CD8-positive, alpha-beta memory T cell (primary cell): ENCODE data around the gene ARHGAP27. TPM values are rescaled to one million over a fixed set of nuclear protein-coding genes. Genes with fewer than 3 reads are reported as not detected.

ENCODE experiments used
- CTCF ChIA-PET: fragments of 350-600 bp; sonication (Branson Sonifier 250); formaldehyde crosslinking; loops from one replicate; lab custom pipeline; 2021; ENCODE audit warnings: antibody characterized with exemption; lab: Charles Lee
- POLR2A ChIA-PET: fragments of 350-600 bp; sonication (Branson Sonifier 250); formaldehyde crosslinking; loops from one replicate; lab custom pipeline; 2021; ENCODE audit warnings: antibody characterized with exemption; lab: Charles Lee
- DNase-seq, 5 donors: peaks; one replicate each; pipeline versions ENCODE4 v3.0.0 to v3.0.0-alpha.2; 2020 to 2022; ENCODE audit warnings: mixed read lengths in 1 of 5
- H3K27ac ChIP-seq: one replicate; pipeline ENCODE4 v1.7.0; 2013; ENCODE audit warnings: low read depth, mild to moderate bottlenecking, low read length, moderate library complexity
- H3K27me3 ChIP-seq: 2 replicates; pipeline ENCODE4 v1.7.0; 2013; ENCODE audit warnings: low read length, mild to moderate bottlenecking; ENCODE audit not compliant: insufficient read depth, poor library complexity, severe bottlenecking
- H3K36me3 ChIP-seq: 2 replicates; pipeline ENCODE4 v1.7.0; 2013; ENCODE audit warnings: mild to moderate bottlenecking, low read length, moderate library complexity; ENCODE audit not compliant: insufficient read depth
- H3K4me1 ChIP-seq: 2 replicates; pipeline ENCODE4 v1.7.0; 2013; ENCODE audit warnings: mild to moderate bottlenecking, low read length, moderate library complexity; ENCODE audit not compliant: insufficient read depth
- H3K4me3 ChIP-seq: 2 replicates; pipeline ENCODE4 v1.7.0; 2013; ENCODE audit warnings: mild to moderate bottlenecking, low read length
- H3K9me3 ChIP-seq: 2 replicates; pipeline ENCODE4 v1.7.0; 2013; ENCODE audit warnings: mild to moderate bottlenecking, low read length
- H3K27ac Mint-ChIP-seq, 8 donors: one replicate each; pipeline ENCODE4 v1.8.0; 2020 to 2021; ENCODE audit warnings: mixed read lengths in 8 of 8, mild to moderate bottlenecking in 6 of 8, inconsistent platforms in 3 of 8, moderate library complexity in 3 of 8
- H3K27me3 Mint-ChIP-seq, 2 donors: one replicate each; pipeline ENCODE4 v1.8.0; 2020 to 2021; ENCODE audit warnings: mixed read lengths in 2 of 2, mild to moderate bottlenecking in 1 of 2, moderate library complexity in 1 of 2
- H3K36me3 Mint-ChIP-seq, 3 donors: one replicate each; pipeline ENCODE4 v1.8.0; 2020 to 2021; ENCODE audit warnings: mixed read lengths in 3 of 3, inconsistent platforms in 1 of 3, mild to moderate bottlenecking in 1 of 3
- H3K4me1 Mint-ChIP-seq, 3 donors: one replicate each; pipeline ENCODE4 v1.8.0; 2020 to 2021; ENCODE audit warnings: mixed read lengths in 3 of 3, inconsistent platforms in 1 of 3, mild to moderate bottlenecking in 1 of 3
- H3K4me3 Mint-ChIP-seq, 7 donors: one replicate each; pipeline ENCODE4 v1.8.0; 2020 to 2021; ENCODE audit warnings: mixed read lengths in 7 of 7, mild to moderate bottlenecking in 6 of 7, moderate library complexity in 4 of 7, inconsistent platforms in 2 of 7
- H3K9me3 Mint-ChIP-seq, 5 donors: one replicate each; pipeline ENCODE4 v1.8.0; 2020 to 2022; ENCODE audit warnings: mixed read lengths in 5 of 5, mild to moderate bottlenecking in 3 of 5, moderate library complexity in 2 of 5, inconsistent platforms in 1 of 5
- polyA plus RNA-seq: library from polyadenylated mRNA; unstranded; fragments of 300-500 nt; fragmentation: Illumina TruSeq; gene quantifications from one replicate; pipeline ENCODE4 v1.2.3, GENCODE V29; 2021
- total RNA-seq, 2 experiments: library from RNA; stranded (reverse); gene quantifications; one replicate each; pipeline ENCODE4 v1.2.3, GENCODE V29; 2021

The ARHGAP27 gene
- total and polyA plus RNA-seq, 3 experiments from 2014 or later: 32.3 to 43.8 (median 39.9) TPM

- Histone ChIP-seq H3K36me3 (no peaks in the 10 kb centered on the region), H3K27me3 (no peaks in the 10 kb centered on the region), H3K4me1 (peaks cover 15% of the 10 kb centered on the region), H3K4me3 (peak overlapping the region; percentile 56), H3K9me3 (no peaks in the 10 kb centered on the region), H3K27ac (no peak overlapping the region)
- no peaks in the 10 kb centered on the region for H3K9me3 Mint-ChIP-seq
- H3K4me1 Mint-ChIP-seq: peaks cover 22 to 33% (median 22%) of the 10 kb centered on the region in 3 donors
- ChIA-PET POLR2A (interaction anchor here (1.2 to 1.8 kb wide), 2 partner anchors 9 to 10 kb away, joined by 3 to 7 read pairs; no protein-coding TSS in a partner anchor), CTCF (interaction anchor here (0.9 kb wide), 1 partner anchor 400 kb away, joined by 3 read pairs; no protein-coding TSS in a partner anchor)
- H3K27ac Mint-ChIP-seq: peak overlapping the region in 6 of 8 donors; percentile 36 to 93 (median 44)
- H3K27me3 Mint-ChIP-seq: no peaks in the 10 kb centered on the region
- peak in 1 of 5 donors; percentile 17 for DNase-seq
- H3K36me3 Mint-ChIP-seq: peaks cover 0 to 4% (median 0%) of the 10 kb centered on the region in 3 donors
- H3K4me3 Mint-ChIP-seq: peak overlapping the region; percentile 82 to 91 (median 87)
These were observed 1.7 kb downstream of the ARHGAP27 start for GRCh38 chr17:45430738-45431530.

GRCh38 chr17:45430006-45430737 lies 2.5 kb downstream of the ARHGAP27 start:
- Histone ChIP-seq H3K9me3 (no peaks in the 10 kb centered on the region), H3K27me3 (no peaks in the 10 kb centered on the region), H3K4me1 (peaks cover 15% of the 10 kb centered on the region), H3K4me3 (no peak overlapping the region), H3K36me3 (no peaks in the 10 kb centered on the region), H3K27ac (no peak overlapping the region)
- ChIA-PET CTCF (no interaction called here), POLR2A (interaction anchor here (1.8 kb wide), 1 partner anchor 10 kb away, joined by 7 read pairs; no protein-coding TSS in a partner anchor)
- no peak for DNase-seq
- peak overlapping the region; percentile 82 to 91 (median 87) for H3K4me3 Mint-ChIP-seq
- no peaks in the 10 kb centered on the region for H3K36me3 Mint-ChIP-seq
- no peaks in the 10 kb centered on the region for H3K27me3 Mint-ChIP-seq
- H3K4me1 Mint-ChIP-seq: peaks cover 22 to 33% (median 22%) of the 10 kb centered on the region in 3 donors
- no peaks in the 10 kb centered on the region for H3K9me3 Mint-ChIP-seq
- H3K27ac Mint-ChIP-seq: peak overlapping the region in 3 of 8 donors; percentile 15 to 41 (median 20)

GRCh38 chr17:45429339-45430005 lies 3.2 kb downstream of the ARHGAP27 start:
- peaks cover 15% of the 10 kb centered on the region for H3K4me1 ChIP-seq
- no peaks in the 10 kb centered on the region for H3K36me3 Mint-ChIP-seq
- ChIA-PET CTCF (interaction anchor here (1.6 to 1.8 kb wide), 2 partner anchors 11 to 20 kb away, joined by 6 read pairs; no protein-coding TSS in a partner anchor), POLR2A (no interaction called here)
- no peaks in the 10 kb centered on the region for H3K36me3 ChIP-seq
- H3K4me3 ChIP-seq: no peak overlapping the region
- H3K27ac Mint-ChIP-seq: no peak overlapping the region
- no peaks in the 10 kb centered on the region for H3K9me3 Mint-ChIP-seq
- no peak for DNase-seq
- peak overlapping the region in 4 of 7 donors; percentile 57 to 84 (median 62) for H3K4me3 Mint-ChIP-seq
- H3K9me3 ChIP-seq: no peaks in the 10 kb centered on the region
- H3K27ac ChIP-seq: no peak overlapping the region
- H3K27me3 Mint-ChIP-seq: no peaks in the 10 kb centered on the region
- peaks cover 22 to 33% (median 22%) of the 10 kb centered on the region in 3 donors for H3K4me1 Mint-ChIP-seq
- H3K27me3 ChIP-seq: no peaks in the 10 kb centered on the region

GRCh38 chr17:45428931-45429338 lies 3.7 kb downstream of the ARHGAP27 start:
- peak overlapping the region in 6 of 7 donors; percentile 57 to 84 (median 68) for H3K4me3 Mint-ChIP-seq
- H3K4me3 ChIP-seq: peak overlapping the region; percentile 25

GRCh38 chr17:45428050-45428617 lies 4.5 kb downstream of the ARHGAP27 start:
- Mint-ChIP-seq H3K4me3 (peak overlapping the region; percentile 14 to 84 (median 69)), H3K4me1 (peaks cover 20 to 31% (median 22%) of the 10 kb centered on the region in 3 donors), H3K27ac (peak overlapping the region in 7 of 8 donors; percentile 7 to 85 (median 62)), H3K36me3 (no peaks in the 10 kb centered on the region), H3K9me3 (no peaks in the 10 kb centered on the region), H3K27me3 (no peaks in the 10 kb centered on the region)
- peak overlapping the region; percentile 25 for H3K4me3 ChIP-seq
- CTCF ChIA-PET: interaction anchor here (1.0 to 1.8 kb wide), 4 partner anchors 11 to 223 kb away, joined by 3 to 6 read pairs (median 4); no protein-coding TSS in a partner anchor
- peak; percentile 71 to 83 (median 73) for DNase-seq
- no peaks in the 10 kb centered on the region for H3K36me3 ChIP-seq
- POLR2A ChIA-PET: no interaction called here
- H3K27me3 ChIP-seq: no peaks in the 10 kb centered on the region
- no peaks in the 10 kb centered on the region for H3K9me3 ChIP-seq
- no peak overlapping the region for H3K27ac ChIP-seq
- H3K4me1 ChIP-seq: peaks cover 15% of the 10 kb centered on the region

More at GRCh38 chr17:45428931-45429338, 3.7 kb downstream of the ARHGAP27 start:
- H3K9me3 Mint-ChIP-seq: no peaks in the 10 kb centered on the region
- peaks cover 15% of the 10 kb centered on the region for H3K4me1 ChIP-seq
- no peaks in the 10 kb centered on the region for H3K27me3 Mint-ChIP-seq
- POLR2A ChIA-PET: no interaction called here
- no peaks in the 10 kb centered on the region for H3K9me3 ChIP-seq
- no peak for DNase-seq
- H3K27me3 ChIP-seq: no peaks in the 10 kb centered on the region
- no peaks in the 10 kb centered on the region for H3K36me3 ChIP-seq
- no peak overlapping the region for H3K27ac ChIP-seq
- CTCF ChIA-PET: interaction anchor here (1.0 to 1.8 kb wide), 3 partner anchors 11 to 20 kb away, joined by 3 to 6 read pairs (median 6); no protein-coding TSS in a partner anchor
- H3K4me1 Mint-ChIP-seq: peaks cover 22 to 33% (median 22%) of the 10 kb centered on the region in 3 donors
- H3K36me3 Mint-ChIP-seq: no peaks in the 10 kb centered on the region
- H3K27ac Mint-ChIP-seq: peak overlapping the region in 2 of 8 donors; percentile 56 to 85

GRCh38 chr17:45427181-45427835 lies 5.4 kb downstream of the ARHGAP27 start:
- Mint-ChIP-seq H3K27ac (no peak overlapping the region), H3K9me3 (no peaks in the 10 kb centered on the region), H3K36me3 (no peaks in the 10 kb centered on the region), H3K4me3 (no peak overlapping the region), H3K4me1 (peaks cover 19 to 29% (median 22%) of the 10 kb centered on the region in 3 donors), H3K27me3 (no peaks in the 10 kb centered on the region)
- H3K4me1 ChIP-seq: peaks cover 15% of the 10 kb centered on the region
- no peak overlapping the region for H3K4me3 ChIP-seq
- H3K36me3 ChIP-seq: no peaks in the 10 kb centered on the region
- CTCF ChIA-PET: interaction anchor here (1.1 kb wide), 1 partner anchor 222 kb away, joined by 3 read pairs; no protein-coding TSS in a partner anchor
- H3K27ac ChIP-seq: no peak overlapping the region
- POLR2A ChIA-PET: no interaction called here
- no peaks in the 10 kb centered on the region for H3K27me3 ChIP-seq
- no peak for DNase-seq
- no peaks in the 10 kb centered on the region for H3K9me3 ChIP-seq

- no peaks in the 10 kb centered on the region for H3K36me3 ChIP-seq
- H3K9me3 ChIP-seq: no peaks in the 10 kb centered on the region
- Mint-ChIP-seq H3K4me3 (no peak overlapping the region), H3K9me3 (no peaks in the 10 kb centered on the region), H3K36me3 (no peaks in the 10 kb centered on the region), H3K27me3 (no peaks in the 10 kb centered on the region), H3K27ac (no peak overlapping the region), H3K4me1 (peaks cover 18 to 28% (median 22%) of the 10 kb centered on the region in 3 donors)
- POLR2A ChIA-PET: no interaction called here
- peaks cover 12% of the 10 kb centered on the region for H3K4me1 ChIP-seq
- no peaks in the 10 kb centered on the region for H3K27me3 ChIP-seq
- no peak overlapping the region for H3K4me3 ChIP-seq
- DNase-seq: no peak
- CTCF ChIA-PET: no interaction called here
- H3K27ac ChIP-seq: no peak overlapping the region
These were observed 6.1 kb downstream of the ARHGAP27 start for GRCh38 chr17:45426561-45426960.
